ENCODE measurements around the gene MCHR1. TPM values are rescaled to one million over a fixed set of nuclear protein-coding genes. Genes with fewer than 3 reads are reported as not detected.
"Not testable (repeated sequence)": the region's sequence is repeated elsewhere in the genome, so short reads cannot be mapped to it uniquely, and the experiment has no call there.

The MCHR1 gene
- polyA plus RNA-seq, 1 experiment, result 1.1 TPM

DNA sequence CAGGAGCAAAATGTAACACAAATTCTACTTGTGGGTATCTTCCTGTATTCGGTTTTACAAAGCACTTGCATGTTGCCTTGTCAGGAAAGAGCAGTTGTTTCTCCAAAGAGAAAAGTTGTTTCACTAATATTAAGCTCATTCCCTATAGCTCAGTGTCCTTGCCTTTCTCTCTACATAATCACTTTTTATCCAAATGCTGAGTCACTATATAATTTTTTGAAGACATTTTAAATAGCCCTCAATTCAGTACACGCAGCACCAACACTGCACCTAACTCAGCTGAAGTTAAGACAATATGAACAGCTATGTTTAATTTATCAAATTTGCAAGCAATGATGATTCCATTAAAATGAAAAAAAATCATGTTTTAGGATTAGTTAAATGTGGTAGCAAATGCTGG, 28.2 kb upstream of the MCHR1 start:
- no peak for DNase-seq (ENCODE audit: low read depth)

DNA sequence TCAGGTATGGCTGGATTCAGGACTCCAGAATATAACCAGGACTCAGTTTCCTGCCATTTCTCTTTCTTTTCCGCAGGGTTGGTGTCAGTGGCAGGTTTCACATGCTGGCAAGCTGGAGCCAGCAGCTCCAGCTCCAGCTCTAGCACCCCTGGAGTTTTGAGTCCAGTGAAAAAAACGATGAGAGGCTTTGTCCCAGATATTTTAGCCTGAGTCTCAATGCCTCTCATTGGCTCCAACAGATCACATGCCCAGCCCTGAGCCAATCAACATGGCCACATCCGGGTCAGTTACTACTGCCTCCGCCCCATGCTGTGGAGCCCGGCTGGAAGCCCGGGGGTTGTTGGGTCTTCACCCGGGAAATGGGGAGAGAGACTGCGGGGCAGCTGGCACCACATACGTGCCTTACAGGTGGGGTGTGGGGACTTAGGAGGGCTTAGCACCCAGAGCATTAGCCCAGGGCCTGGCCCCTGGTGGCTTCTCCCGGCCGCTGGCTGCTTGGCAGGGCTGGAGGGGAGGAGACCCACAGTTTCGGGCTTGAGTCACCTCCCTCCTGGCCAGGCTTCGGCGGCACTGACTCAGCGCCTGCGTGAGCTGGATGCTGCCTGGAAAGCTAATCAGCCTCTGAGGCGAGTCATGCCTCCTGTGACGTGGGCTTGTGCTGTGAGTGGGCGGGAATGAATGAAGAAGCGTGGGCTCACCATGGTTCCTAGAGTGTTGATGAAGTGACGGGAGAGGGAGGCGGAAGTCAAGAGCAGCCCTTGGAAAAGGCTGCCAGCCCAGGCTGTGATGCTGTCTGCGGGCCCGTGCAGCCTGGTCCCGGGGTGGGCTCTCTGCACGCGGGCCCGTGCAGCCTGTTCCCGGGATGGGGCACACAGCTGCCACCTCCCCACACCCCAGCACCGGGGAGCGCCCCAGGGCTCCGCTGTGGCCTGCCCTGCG, 27.5 kb upstream of the MCHR1 start:
- Histone ChIP-seq H3K27me3 (ENCODE audit: control insufficient read depth, insufficient read depth, low read length) (no peaks in the 10 kb centered on the region), H3K4me3 (ENCODE audit: low read depth, low read length) (peak overlapping the region; percentile 67), H3K36me3 (ENCODE audit: control insufficient read depth, insufficient read depth, low read length) (no peaks in the 10 kb centered on the region)
- DNase-seq (ENCODE audit: low read depth), result peak; percentile 97
- ChIA-PET CTCF (interaction anchor here (1.0 to 3.5 kb wide), 4 partner anchors 127 to 247 kb away, joined by 3 to 24 read pairs (median 12); no protein-coding TSS in a partner anchor), POLR2A (interaction anchor here (0.5 to 1.0 kb wide), 2 partner anchors 15 to 221 kb away, joined by 3 to 8 read pairs; partner anchors contain the start of gene MRTFA)
- TF ChIP-seq, protein P1, sequence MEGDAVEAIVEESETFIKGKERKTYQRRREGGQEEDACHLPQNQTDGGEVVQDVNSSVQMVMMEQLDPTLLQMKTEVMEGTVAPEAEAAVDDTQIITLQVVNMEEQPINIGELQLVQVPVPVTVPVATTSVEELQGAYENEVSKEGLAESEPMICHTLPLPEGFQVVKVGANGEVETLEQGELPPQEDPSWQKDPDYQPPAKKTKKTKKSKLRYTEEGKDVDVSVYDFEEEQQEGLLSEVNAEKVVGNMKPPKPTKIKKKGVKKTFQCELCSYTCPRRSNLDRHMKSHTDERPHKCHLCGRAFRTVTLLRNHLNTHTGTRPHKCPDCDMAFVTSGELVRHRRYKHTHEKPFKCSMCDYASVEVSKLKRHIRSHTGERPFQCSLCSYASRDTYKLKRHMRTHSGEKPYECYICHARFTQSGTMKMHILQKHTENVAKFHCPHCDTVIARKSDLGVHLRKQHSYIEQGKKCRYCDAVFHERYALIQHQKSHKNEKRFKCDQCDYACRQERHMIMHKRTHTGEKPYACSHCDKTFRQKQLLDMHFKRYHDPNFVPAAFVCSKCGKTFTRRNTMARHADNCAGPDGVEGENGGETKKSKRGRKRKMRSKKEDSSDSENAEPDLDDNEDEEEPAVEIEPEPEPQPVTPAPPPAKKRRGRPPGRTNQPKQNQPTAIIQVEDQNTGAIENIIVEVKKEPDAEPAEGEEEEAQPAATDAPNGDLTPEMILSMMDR (IDR thresholded peaks at IDR 0.05; ENCODE audit: insufficient read depth, low read depth, low read length), result no peak

More for the DNA sequence above, 28.2 kb upstream of the MCHR1 start:
- TF ChIP-seq, protein P1 (IDR thresholded peaks at IDR 0.05; ENCODE audit: insufficient read depth, low read depth, low read length), result no peak
- ChIA-PET POLR2A (interaction anchor here (0.6 kb wide), 1 partner anchor 607 kb away, joined by 3 read pairs; no protein-coding TSS in a partner anchor), CTCF (interaction anchor here (0.7 to 3.5 kb wide), 5 partner anchors 50 to 248 kb away, joined by 3 to 24 read pairs (median 10); no protein-coding TSS in a partner anchor)
- H3K4me3 ChIP-seq (ENCODE audit: low read depth, low read length), result no peak overlapping the region
- no peaks in the 10 kb centered on the region for H3K36me3 ChIP-seq (ENCODE audit: control insufficient read depth, insufficient read depth, low read length)
- no peaks in the 10 kb centered on the region for H3K27me3 ChIP-seq (ENCODE audit: control insufficient read depth, insufficient read depth, low read length)

DNA sequence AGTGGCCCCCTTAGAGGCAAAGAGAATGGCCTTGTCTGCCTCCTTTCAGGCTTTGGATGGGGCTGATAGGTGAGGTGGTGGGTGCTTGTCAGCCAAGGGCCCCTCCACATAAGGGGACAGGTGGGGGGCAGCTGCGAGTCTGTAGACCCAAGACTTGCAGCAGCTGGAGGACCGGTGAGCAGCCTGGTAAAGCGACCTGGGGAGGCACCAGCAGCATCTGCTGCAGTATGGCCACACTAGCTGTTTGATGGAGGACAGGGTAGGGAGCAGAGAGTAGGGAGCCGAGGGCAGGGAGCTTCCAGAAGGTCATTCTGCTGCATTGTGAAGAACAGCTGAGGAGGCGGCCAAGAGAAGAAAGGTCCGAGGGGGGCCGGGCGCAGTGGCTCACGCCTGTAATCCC, 25.9 kb upstream of the MCHR1 start:
- H3K36me3 ChIP-seq (ENCODE audit: control insufficient read depth, insufficient read depth, low read length), result no peaks in the 10 kb centered on the region
- H3K27me3 ChIP-seq (ENCODE audit: control insufficient read depth, insufficient read depth, low read length), result no peaks in the 10 kb centered on the region
- H3K4me3 ChIP-seq (ENCODE audit: low read depth, low read length), result no peak overlapping the region
- no peak for DNase-seq (ENCODE audit: low read depth)
- POLR2A ChIA-PET, result no interaction called here
- TF ChIP-seq, protein P1 (IDR thresholded peaks at IDR 0.05; ENCODE audit: insufficient read depth, low read depth, low read length), result no peak
- CTCF ChIA-PET, result interaction anchor here (1.7 to 3.0 kb wide), 2 partner anchors 29 to 107 kb away, joined by 3 to 17 read pairs; no protein-coding TSS in a partner anchor

DNA sequence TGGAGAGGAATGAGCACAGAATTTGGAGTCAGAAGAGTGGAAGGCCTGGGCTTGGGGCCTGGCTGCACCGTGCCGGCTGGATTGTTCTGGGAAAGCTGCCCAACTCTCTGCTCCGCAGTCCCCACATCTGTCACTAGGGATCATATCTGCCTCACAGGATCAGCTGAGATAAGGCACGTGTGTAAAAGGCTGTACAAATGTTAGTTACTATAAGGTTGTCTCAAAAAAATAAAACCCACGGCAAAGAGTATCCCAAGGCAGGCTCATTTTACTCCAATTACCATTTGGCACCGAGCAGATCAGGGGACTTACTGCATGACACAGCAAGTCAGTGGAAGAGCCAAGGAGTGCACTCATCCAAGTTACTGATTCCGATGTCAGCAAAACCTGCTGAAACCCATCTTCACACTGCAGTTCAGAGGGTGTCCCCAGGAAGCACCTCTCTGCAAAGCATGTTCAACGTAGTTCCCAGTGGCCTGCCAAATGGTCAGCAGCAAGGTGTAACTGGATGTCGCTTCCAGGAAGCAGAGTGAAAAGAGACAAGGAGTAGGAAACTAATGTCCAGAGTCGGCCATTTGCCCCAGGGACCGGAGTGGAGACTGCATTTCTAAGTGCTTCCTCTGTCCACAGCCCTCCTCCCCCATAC, 24.6 kb upstream of the MCHR1 start:
- peak; percentile 70 for DNase-seq (ENCODE audit: low read depth)
- no peak overlapping the region for H3K4me3 ChIP-seq (ENCODE audit: low read depth, low read length)
- CTCF ChIA-PET, result interaction anchor here (0.6 to 3.0 kb wide), 9 partner anchors 9 to 244 kb away, joined by 3 to 17 read pairs (median 4); no protein-coding TSS in a partner anchor
- H3K36me3 ChIP-seq (ENCODE audit: control insufficient read depth, insufficient read depth, low read length), result no peaks in the 10 kb centered on the region
- POLR2A ChIA-PET, result no interaction called here
- H3K27me3 ChIP-seq (ENCODE audit: control insufficient read depth, insufficient read depth, low read length), result no peaks in the 10 kb centered on the region
- TF ChIP-seq, protein P1 (IDR thresholded peaks at IDR 0.05; ENCODE audit: insufficient read depth, low read depth, low read length), result peak; percentile 41

DNA sequence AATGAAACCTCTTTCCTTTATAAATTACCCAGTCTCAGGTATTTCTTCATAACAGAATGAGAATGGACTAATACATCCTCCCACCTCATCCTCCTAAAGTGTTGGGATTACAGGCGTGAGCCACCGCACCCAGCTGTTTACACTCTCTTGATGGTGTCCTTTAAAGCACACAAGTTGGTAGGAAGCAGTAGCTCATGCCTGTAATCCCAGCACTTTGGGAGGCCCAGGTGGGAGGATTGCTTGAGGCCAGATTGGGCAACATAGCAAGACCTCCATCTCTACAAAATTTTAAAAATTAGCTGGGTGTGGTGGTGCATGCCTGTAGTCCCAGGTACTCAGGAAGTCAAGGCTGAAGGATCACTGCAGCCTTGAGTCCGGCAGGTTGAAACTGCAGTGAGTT, 23.3 kb upstream of the MCHR1 start:
- H3K27me3 ChIP-seq (ENCODE audit: control insufficient read depth, insufficient read depth, low read length); DNase-seq (ENCODE audit: low read depth); POLR2A ChIA-PET; H3K36me3 ChIP-seq (ENCODE audit: control insufficient read depth, insufficient read depth, low read length); H3K4me3 ChIP-seq (ENCODE audit: low read depth, low read length): not testable (repeated sequence)
- CTCF ChIA-PET, result interaction anchor here (0.6 to 3.0 kb wide), 5 partner anchors 9 to 287 kb away, joined by 3 to 17 read pairs (median 5); no protein-coding TSS in a partner anchor

DNA sequence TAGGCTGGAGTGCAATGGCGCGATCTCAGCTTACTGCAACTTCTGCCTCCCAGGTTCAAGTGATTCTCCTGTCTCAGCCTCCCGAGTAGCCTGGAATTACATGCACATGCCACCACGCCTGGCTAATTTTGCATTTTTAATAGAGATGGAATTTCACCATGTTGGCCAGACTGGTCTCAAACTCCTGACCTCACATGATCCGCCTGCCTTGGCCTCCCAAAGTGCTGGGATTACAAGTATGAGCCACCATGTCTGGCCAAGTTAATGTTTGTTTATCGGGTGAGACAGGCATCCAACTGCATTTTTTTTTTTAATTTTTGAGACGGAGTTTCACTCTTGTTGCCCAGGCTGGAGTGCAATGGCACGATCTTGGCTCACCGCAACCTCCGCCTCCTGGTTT, 22.6 kb upstream of the MCHR1 start:
- not testable (repeated sequence) for H3K4me3 ChIP-seq (ENCODE audit: low read depth, low read length); DNase-seq (ENCODE audit: low read depth); H3K36me3 ChIP-seq (ENCODE audit: control insufficient read depth, insufficient read depth, low read length); H3K27me3 ChIP-seq (ENCODE audit: control insufficient read depth, insufficient read depth, low read length)
- ChIA-PET POLR2A (interaction anchor here (0.5 kb wide), 1 partner anchor 193 kb away, joined by 3 read pairs; no protein-coding TSS in a partner anchor), CTCF (interaction anchor here (0.6 to 1.6 kb wide), 2 partner anchors 8 to 243 kb away, joined by 3 to 7 read pairs; no protein-coding TSS in a partner anchor)

All from BJ (cell line).